Loucy (cell line): ENCODE data around the gene SLC12A5.

Experiments used
- H2AFZ ChIP-seq: fragments of 200-600 bp; sonication (generic); 2 replicates; pipeline ENCODE4 v1.6.0; 2016; ENCODE audit warnings: antibody characterized with exemption, mild to moderate bottlenecking, low read length, moderate library complexity
- H3F3A ChIP-seq: fragments of 200-600 bp; 2 replicates; pipeline ENCODE4 v1.6.0; 2016; ENCODE audit warnings: antibody characterized with exemption, low read depth, mild to moderate bottlenecking
- H3K27me3 ChIP-seq: fragments of 200-600 bp; sonication (generic); 2 replicates; pipeline ENCODE4 v1.6.1; 2014; ENCODE audit warnings: low read length, mild to moderate bottlenecking; ENCODE audit not compliant: insufficient read depth, poor library complexity, severe bottlenecking
- H3K36me3 ChIP-seq: fragments of 200-600 bp; sonication (generic); 2 replicates; pipeline ENCODE4 v1.6.1; 2016; ENCODE audit warnings: low read length; ENCODE audit not compliant: insufficient read depth
- H3K4me1 ChIP-seq: fragments of 200-600 bp; sonication (generic); 2 replicates; pipeline ENCODE4 v1.5.1; 2014; ENCODE audit warnings: low read length, mild to moderate bottlenecking; ENCODE audit not compliant: insufficient read depth, poor library complexity, severe bottlenecking
- H3K4me2 ChIP-seq: fragments of 200-600 bp; sonication (generic); 2 replicates; pipeline ENCODE4 v1.6.0; 2014; ENCODE audit warnings: antibody characterized with exemption, low read length, low read depth, mild to moderate bottlenecking; ENCODE audit not compliant: poor library complexity, severe bottlenecking
- H3K4me3 ChIP-seq: fragments of 200-600 bp; sonication (generic); 2 replicates; pipeline ENCODE4 v1.5.1; 2014; ENCODE audit warnings: low read length, mild to moderate bottlenecking, mixed read lengths; ENCODE audit not compliant: poor library complexity, severe bottlenecking
- H3K79me2 ChIP-seq: fragments of 200-600 bp; sonication (generic); 2 replicates; pipeline ENCODE4 v1.6.1; 2014; ENCODE audit warnings: low read length; ENCODE audit not compliant: insufficient read depth
- H3K9ac ChIP-seq: fragments of 200-600 bp; sonication (generic); 2 replicates; pipeline ENCODE4 v1.6.0; 2014; ENCODE audit warnings: mild to moderate bottlenecking, low read depth, low read length, moderate library complexity; ENCODE audit not compliant: poor library complexity, severe bottlenecking
- H3K9me2 ChIP-seq: fragments of 200-600 bp; sonication (generic); replicated peaks from 2 replicates; pipeline ENCODE4 v1.6.1; 2016; ENCODE audit warnings: low read depth, low read length, mixed read lengths
- H3K9me3 ChIP-seq: fragments of 200-600 bp; sonication (generic); 2 replicates; pipeline ENCODE4 v1.6.1; 2014; ENCODE audit warnings: mild to moderate bottlenecking, antibody characterized with exemption, low read length, low read depth; ENCODE audit not compliant: insufficient read depth
- H4K20me1 ChIP-seq: fragments of 200-600 bp; sonication (generic); 2 replicates; pipeline ENCODE4 v1.6.0; 2014; ENCODE audit warnings: antibody characterized with exemption, low read length, mild to moderate bottlenecking; ENCODE audit not compliant: insufficient read depth, poor library complexity, severe bottlenecking
- EZH2phosphoT487 ChIP-seq: fragments of 200-600 bp; IDR thresholded peaks from 2 replicates; pipeline ENCODE4 v1.6.1; 2018; ENCODE audit warnings: antibody characterized with exemption, mild to moderate bottlenecking, moderate library complexity, borderline replicate concordance
- TF ChIP-seq, protein P1 (sequence below): fragments of 200-600 bp; sonication (generic); conservative IDR thresholded peaks from 2 replicates; pipeline ENCODE4 v1.5.1; 2014; ENCODE audit warnings: mild to moderate bottlenecking, antibody characterized with exemption, low read length

The SLC12A5 gene

GRCh38 chr20:46076806-46077205, 47.8 kb downstream of the SLC12A5 start:
- Histone ChIP-seq H3K36me3 (peaks cover 52% of the 10 kb centered on the region; the same call in 1 of the 2 replicates), H3K9me3 (no peaks in the 10 kb centered on the region), H3K9ac (no peak overlapping the region), H3K4me2 (no peak overlapping the region), H3K4me3 (no peak overlapping the region), H3K79me2 (peaks cover 42% of the 10 kb centered on the region), H4K20me1 (peaks cover 55% of the 10 kb centered on the region), H3K4me1 (peaks cover 4% of the 10 kb centered on the region), H3K9me2 (no peaks in the 10 kb centered on the region), H2AFZ (no peak overlapping the region), H3K27me3 (no peaks in the 10 kb centered on the region), H3F3A (no peaks in the 10 kb centered on the region)
- TF ChIP-seq EZH2phosphoT487 = no peak

DNA sequence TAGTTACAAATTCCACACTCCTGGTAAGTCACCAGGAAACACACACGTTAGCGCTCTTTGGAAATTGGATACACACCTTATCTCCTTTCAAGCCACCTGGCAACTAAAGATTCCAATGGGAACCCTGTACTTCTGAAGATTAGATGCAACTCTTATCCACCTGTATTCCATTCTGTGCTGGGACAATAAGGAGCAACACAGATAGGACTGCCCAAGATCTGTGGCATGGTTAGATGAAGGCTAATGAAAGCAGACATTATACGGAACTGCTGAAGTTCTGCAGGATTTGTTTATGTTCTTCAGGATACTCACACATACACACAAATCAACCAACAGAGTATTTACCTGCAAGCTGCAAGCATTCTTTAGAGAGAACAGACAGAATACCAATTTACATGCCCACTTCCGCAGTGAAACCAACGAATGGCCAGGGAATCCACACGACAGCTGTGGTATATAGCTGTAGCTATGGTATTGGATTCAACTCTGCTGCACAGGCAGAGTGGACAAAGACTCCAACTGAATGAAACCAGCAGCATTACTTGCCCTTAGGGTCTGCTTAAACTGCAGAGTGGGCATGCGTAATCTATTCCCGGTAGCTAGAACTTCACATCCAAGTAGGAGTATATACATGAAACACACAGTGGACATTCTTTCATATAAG, 48.8 kb downstream of the SLC12A5 start:
- peaks cover 52% of the 10 kb centered on the region; the same call in 1 of the 2 replicates for H3K36me3 ChIP-seq
- H3F3A ChIP-seq = no peaks in the 10 kb centered on the region
- H2AFZ ChIP-seq = no peak overlapping the region
- peaks cover 65% of the 10 kb centered on the region for H4K20me1 ChIP-seq
- H3K27me3 ChIP-seq = no peaks in the 10 kb centered on the region
- H3K4me3 ChIP-seq = no peak overlapping the region
- H3K4me2 ChIP-seq = no peak overlapping the region
- peaks cover 52% of the 10 kb centered on the region for H3K79me2 ChIP-seq
- no peaks in the 10 kb centered on the region for H3K9me2 ChIP-seq
- no peak overlapping the region for H3K9ac ChIP-seq
- H3K9me3 ChIP-seq = no peaks in the 10 kb centered on the region
- peaks cover 9% of the 10 kb centered on the region for H3K4me1 ChIP-seq
- TF ChIP-seq EZH2phosphoT487 = no peak
- TF ChIP-seq, protein P1, sequence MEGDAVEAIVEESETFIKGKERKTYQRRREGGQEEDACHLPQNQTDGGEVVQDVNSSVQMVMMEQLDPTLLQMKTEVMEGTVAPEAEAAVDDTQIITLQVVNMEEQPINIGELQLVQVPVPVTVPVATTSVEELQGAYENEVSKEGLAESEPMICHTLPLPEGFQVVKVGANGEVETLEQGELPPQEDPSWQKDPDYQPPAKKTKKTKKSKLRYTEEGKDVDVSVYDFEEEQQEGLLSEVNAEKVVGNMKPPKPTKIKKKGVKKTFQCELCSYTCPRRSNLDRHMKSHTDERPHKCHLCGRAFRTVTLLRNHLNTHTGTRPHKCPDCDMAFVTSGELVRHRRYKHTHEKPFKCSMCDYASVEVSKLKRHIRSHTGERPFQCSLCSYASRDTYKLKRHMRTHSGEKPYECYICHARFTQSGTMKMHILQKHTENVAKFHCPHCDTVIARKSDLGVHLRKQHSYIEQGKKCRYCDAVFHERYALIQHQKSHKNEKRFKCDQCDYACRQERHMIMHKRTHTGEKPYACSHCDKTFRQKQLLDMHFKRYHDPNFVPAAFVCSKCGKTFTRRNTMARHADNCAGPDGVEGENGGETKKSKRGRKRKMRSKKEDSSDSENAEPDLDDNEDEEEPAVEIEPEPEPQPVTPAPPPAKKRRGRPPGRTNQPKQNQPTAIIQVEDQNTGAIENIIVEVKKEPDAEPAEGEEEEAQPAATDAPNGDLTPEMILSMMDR = no peak

- H3K79me2 ChIP-seq = peaks cover 63% of the 10 kb centered on the region
These were observed 49.9 kb downstream of the SLC12A5 start for GRCh38 chr20:46078954-46079353.

More at GRCh38 chr20:46078954-46079353, 49.9 kb downstream of the SLC12A5 start:
- no peaks in the 10 kb centered on the region for H3K9me3 ChIP-seq
- no peak overlapping the region for H3K4me2 ChIP-seq
- H3K4me1 ChIP-seq = peaks cover 21% of the 10 kb centered on the region
- H3K9ac ChIP-seq = no peak overlapping the region
- no peaks in the 10 kb centered on the region for H3F3A ChIP-seq
- TF ChIP-seq, protein P1 = no peak
- no peak for TF ChIP-seq EZH2phosphoT487
- H3K27me3 ChIP-seq = no peaks in the 10 kb centered on the region
- no peak overlapping the region for H3K4me3 ChIP-seq
- H2AFZ ChIP-seq = no peak overlapping the region
- peaks cover 45% of the 10 kb centered on the region; the same call in 1 of the 2 replicates for H3K36me3 ChIP-seq
- H3K9me2 ChIP-seq = no peaks in the 10 kb centered on the region
- H4K20me1 ChIP-seq = peaks cover 70% of the 10 kb centered on the region
